Bronchus fibroblast of lung (primary cell): ENCODE data around the gene RPAP2. TPM values are rescaled to one million over a fixed set of nuclear protein-coding genes. Genes with fewer than 3 reads are reported as not detected.

Experiments used
- total RNA-seq: library from RNA; depleted of rRNA; stranded (reverse); fragments of >200 nt; gene quantifications from 2 replicates; pipeline ENCODE4 v1.2.3, GENCODE V29; 2015

RPAP2 gene
- total RNA-seq: 4.8 and 6.7 TPM in 2 replicates

DNA sequence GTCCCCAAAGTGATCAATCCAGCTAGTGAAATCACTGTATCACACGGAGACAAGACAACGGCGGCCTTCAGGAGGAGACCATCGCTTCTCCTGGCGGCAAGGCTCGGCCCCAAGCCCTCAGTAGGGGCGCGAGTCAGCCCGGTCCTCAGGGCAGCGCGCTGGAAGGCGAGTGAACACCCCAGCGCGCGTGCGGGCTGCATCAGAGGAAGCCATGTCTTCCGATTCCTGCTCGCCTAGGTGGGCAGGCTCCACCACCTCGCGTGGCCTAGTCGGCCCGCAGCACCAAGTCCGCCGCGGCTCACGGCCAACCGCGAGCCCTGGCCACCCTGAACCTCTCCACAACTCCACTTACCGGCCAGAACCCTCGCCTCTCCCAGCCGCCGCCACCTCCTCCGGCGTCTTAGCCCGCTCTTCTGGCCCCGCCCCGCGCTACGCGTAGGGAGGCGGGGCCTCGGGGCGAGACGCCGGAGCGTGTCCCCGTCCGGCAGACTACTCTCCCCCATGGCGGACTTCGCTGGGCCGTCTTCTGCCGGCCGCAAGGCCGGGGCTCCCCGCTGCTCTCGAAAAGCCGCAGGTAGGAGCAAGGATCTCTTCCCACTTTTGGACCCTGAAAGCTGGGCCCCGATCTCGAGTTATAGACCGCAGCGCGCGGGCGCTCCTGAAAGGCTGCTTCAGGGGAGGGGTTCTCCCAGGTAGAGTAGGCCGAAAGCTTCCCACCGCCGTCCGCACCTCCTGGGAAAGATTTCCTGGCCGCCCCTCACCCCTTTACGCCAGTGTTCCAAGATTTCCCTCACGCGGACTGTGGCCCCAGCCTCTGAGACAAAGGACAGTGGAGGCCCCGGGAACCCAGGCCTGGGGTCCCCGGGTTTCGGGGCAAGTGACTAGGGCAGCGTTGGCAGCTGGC, at the start of gene RPAP2, which contains the start of gene GLMN:
Gene RPAP2, plus strand, starts transcription at position 487 of the 904 bp plus-strand sequence. Its CDS starts 15 bp downstream, at position 502.
Gene GLMN, minus strand, starts transcription at position 415 of the 904 bp plus-strand sequence. CDS start 988 bp downstream, outside the sequence.

Other genes with a start within 250 kb of the RPAP2 start
- gene SETSIP, start 223.6 kb upstream of the RPAP2 start, total RNA-seq: not detected in 2 replicates
- gene BTBD8, start 218.7 kb upstream of the RPAP2 start, total RNA-seq: 1.6 and 3.9 TPM in 2 replicates
- not detected in 2 replicates for gene C1orf146, start 81.1 kb upstream of the RPAP2 start, total RNA-seq
- gene GLMN, start 72 bp upstream of the RPAP2 start, total RNA-seq: 7.4 and 9.2 TPM in 2 replicates
- gene GFI1, start 187.9 kb downstream of the RPAP2 start, total RNA-seq: 0.15 and 0.50 TPM in 2 replicates